GM23338 (cell line): Measurements from ENCODE around the gene KRTAP12-2. TPM values are rescaled to one million over a fixed set of nuclear protein-coding genes. Genes with fewer than 3 reads are reported as not detected.

Source experiments
- CREB1 ChIP-seq: fragments of 250-450 bp; sonication (Bioruptor Pico); IDR thresholded peaks from 2 replicates; pipeline ENCODE4 v1.5.0; 2020; ENCODE audit warnings: low read depth, mild to moderate bottlenecking, moderate library complexity
- EZH2 ChIP-seq: fragments of 200-600 bp; sonication (generic); IDR thresholded peaks from one replicate; pipeline ENCODE4 v1.8.0; 2017; ENCODE audit warnings: antibody characterized with exemption, mild to moderate bottlenecking, low read depth; ENCODE audit not compliant: unreplicated experiment
- EZH2phosphoT487 ChIP-seq: fragments of 200-600 bp; sonication (generic); IDR thresholded peaks from one replicate; pipeline ENCODE4 v1.8.1; 2018; ENCODE audit warnings: antibody characterized with exemption; ENCODE audit not compliant: unreplicated experiment
- NANOG ChIP-seq: IDR thresholded peaks from 2 replicates; pipeline ENCODE4 v1.6.1; 2016; ENCODE audit warnings: antibody characterized with exemption, borderline replicate concordance
- STAT1 ChIP-seq: IDR thresholded peaks from one replicate; pipeline ENCODE4 v1.6.1; 2016; ENCODE audit warnings: antibody characterized with exemption; ENCODE audit not compliant: unreplicated experiment
- ZNF331 ChIP-seq: fragments of 250-450 bp; sonication (Bioruptor Pico); IDR thresholded peaks from 2 replicates; pipeline ENCODE4 v1.5.0; 2020; ENCODE audit warnings: low read depth, mild to moderate bottlenecking, moderate library complexity
- polyA plus RNA-seq: library from polyadenylated mRNA; unstranded; fragments of >200 nt; fragmentation: Nextera tagmentation; extraction: Ambion mirVana; gene quantifications from 2 replicates; pipeline ENCODE4 v1.2.1, GENCODE V29; 2016
- total RNA-seq: library from RNA; depleted of rRNA; stranded (reverse); fragments of >200 nt; shearing (Covaris generic); gene quantifications from 2 replicates; pipeline ENCODE4 v1.2.3, GENCODE V29; 2014
- TF ChIP-seq, protein P1 (sequence below): fragments of 250-450 bp; sonication (Bioruptor Pico); IDR thresholded peaks from 2 replicates; pipeline ENCODE4 v1.5.0; 2020; ENCODE audit warnings: mild to moderate bottlenecking, moderate library complexity
- TF ChIP-seq, protein P2 (sequence below): IDR thresholded peaks from one replicate; pipeline ENCODE4 v1.6.1; 2018; ENCODE audit warnings: antibody characterized with exemption; ENCODE audit not compliant: unreplicated experiment
- TF ChIP-seq, protein P3 (sequence below): IDR thresholded peaks from 2 replicates; pipeline ENCODE4 v1.6.1; 2016; ENCODE audit warnings: antibody characterized with exemption

Gene KRTAP12-2
- total and polyA plus RNA-seq, 2 experiments from 2014 or later: not detected

DNA sequence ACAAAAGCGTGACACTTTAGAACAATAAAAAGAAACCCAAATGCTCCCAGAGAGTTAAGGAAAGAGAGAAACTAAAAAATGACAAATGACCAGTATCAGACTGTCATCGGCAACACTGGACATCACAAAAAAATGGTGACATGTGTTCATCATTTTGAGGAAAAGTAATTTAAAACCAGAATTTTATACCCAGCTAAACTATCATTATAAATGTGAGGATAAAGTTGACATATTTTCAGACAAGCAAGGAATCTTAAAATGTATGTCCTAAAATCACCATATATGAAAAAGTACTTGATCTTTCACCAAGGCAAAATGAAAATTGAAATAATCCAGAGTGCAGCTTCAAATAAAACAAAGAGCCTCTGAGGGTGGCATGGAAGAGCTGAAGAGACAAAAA is 21.8 kb downstream of the KRTAP12-2 start (continued):
- TF ChIP-seq, protein P1, sequence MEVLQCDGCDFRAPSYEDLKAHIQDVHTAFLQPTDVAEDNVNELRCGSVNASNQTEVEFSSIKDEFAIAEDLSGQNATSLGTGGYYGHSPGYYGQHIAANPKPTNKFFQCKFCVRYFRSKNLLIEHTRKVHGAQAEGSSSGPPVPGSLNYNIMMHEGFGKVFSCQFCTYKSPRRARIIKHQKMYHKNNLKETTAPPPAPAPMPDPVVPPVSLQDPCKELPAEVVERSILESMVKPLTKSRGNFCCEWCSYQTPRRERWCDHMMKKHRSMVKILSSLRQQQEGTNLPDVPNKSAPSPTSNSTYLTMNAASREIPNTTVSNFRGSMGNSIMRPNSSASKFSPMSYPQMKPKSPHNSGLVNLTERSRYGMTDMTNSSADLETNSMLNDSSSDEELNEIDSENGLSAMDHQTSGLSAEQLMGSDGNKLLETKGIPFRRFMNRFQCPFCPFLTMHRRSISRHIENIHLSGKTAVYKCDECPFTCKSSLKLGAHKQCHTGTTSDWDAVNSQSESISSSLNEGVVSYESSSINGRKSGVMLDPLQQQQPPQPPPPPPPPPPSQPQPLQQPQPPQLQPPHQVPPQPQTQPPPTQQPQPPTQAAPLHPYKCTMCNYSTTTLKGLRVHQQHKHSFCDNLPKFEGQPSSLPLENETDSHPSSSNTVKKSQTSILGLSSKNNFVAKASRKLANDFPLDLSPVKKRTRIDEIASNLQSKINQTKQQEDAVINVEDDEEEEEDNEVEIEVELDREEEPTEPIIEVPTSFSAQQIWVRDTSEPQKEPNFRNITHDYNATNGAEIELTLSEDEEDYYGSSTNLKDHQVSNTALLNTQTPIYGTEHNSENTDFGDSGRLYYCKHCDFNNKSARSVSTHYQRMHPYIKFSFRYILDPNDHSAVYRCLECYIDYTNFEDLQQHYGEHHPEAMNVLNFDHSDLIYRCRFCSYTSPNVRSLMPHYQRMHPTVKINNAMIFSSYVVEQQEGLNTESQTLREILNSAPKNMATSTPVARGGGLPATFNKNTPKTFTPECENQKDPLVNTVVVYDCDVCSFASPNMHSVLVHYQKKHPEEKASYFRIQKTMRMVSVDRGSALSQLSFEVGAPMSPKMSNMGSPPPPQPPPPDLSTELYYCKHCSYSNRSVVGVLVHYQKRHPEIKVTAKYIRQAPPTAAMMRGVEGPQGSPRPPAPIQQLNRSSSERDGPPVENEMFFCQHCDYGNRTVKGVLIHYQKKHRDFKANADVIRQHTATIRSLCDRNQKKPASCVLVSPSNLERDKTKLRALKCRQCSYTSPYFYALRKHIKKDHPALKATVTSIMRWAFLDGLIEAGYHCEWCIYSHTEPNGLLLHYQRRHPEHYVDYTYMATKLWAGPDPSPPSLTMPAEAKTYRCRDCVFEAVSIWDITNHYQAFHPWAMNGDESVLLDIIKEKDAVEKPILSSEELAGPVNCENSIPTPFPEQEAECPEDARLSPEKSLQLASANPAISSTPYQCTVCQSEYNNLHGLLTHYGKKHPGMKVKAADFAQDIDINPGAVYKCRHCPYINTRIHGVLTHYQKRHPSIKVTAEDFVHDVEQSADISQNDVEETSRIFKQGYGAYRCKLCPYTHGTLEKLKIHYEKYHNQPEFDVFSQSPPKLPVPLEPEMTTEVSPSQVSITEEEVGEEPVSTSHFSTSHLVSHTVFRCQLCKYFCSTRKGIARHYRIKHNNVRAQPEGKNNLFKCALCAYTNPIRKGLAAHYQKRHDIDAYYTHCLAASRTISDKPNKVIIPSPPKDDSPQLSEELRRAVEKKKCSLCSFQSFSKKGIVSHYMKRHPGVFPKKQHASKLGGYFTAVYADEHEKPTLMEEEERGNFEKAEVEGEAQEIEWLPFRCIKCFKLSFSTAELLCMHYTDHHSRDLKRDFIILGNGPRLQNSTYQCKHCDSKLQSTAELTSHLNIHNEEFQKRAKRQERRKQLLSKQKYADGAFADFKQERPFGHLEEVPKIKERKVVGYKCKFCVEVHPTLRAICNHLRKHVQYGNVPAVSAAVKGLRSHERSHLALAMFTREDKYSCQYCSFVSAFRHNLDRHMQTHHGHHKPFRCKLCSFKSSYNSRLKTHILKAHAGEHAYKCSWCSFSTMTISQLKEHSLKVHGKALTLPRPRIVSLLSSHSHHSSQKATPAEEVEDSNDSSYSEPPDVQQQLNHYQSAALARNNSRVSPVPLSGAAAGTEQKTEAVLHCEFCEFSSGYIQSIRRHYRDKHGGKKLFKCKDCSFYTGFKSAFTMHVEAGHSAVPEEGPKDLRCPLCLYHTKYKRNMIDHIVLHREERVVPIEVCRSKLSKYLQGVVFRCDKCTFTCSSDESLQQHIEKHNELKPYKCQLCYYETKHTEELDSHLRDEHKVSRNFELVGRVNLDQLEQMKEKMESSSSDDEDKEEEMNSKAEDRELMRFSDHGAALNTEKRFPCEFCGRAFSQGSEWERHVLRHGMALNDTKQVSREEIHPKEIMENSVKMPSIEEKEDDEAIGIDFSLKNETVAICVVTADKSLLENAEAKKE (CRISPR knock-in tag): no peak
- TF ChIP-seq, protein P2, sequence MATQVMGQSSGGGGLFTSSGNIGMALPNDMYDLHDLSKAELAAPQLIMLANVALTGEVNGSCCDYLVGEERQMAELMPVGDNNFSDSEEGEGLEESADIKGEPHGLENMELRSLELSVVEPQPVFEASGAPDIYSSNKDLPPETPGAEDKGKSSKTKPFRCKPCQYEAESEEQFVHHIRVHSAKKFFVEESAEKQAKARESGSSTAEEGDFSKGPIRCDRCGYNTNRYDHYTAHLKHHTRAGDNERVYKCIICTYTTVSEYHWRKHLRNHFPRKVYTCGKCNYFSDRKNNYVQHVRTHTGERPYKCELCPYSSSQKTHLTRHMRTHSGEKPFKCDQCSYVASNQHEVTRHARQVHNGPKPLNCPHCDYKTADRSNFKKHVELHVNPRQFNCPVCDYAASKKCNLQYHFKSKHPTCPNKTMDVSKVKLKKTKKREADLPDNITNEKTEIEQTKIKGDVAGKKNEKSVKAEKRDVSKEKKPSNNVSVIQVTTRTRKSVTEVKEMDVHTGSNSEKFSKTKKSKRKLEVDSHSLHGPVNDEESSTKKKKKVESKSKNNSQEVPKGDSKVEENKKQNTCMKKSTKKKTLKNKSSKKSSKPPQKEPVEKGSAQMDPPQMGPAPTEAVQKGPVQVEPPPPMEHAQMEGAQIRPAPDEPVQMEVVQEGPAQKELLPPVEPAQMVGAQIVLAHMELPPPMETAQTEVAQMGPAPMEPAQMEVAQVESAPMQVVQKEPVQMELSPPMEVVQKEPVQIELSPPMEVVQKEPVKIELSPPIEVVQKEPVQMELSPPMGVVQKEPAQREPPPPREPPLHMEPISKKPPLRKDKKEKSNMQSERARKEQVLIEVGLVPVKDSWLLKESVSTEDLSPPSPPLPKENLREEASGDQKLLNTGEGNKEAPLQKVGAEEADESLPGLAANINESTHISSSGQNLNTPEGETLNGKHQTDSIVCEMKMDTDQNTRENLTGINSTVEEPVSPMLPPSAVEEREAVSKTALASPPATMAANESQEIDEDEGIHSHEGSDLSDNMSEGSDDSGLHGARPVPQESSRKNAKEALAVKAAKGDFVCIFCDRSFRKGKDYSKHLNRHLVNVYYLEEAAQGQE: no peak
- no peak for TF ChIP-seq ZNF331
- no peak for TF ChIP-seq EZH2phosphoT487
- TF ChIP-seq NANOG: no peak
- no peak for TF ChIP-seq STAT1
- TF ChIP-seq, protein P3, sequence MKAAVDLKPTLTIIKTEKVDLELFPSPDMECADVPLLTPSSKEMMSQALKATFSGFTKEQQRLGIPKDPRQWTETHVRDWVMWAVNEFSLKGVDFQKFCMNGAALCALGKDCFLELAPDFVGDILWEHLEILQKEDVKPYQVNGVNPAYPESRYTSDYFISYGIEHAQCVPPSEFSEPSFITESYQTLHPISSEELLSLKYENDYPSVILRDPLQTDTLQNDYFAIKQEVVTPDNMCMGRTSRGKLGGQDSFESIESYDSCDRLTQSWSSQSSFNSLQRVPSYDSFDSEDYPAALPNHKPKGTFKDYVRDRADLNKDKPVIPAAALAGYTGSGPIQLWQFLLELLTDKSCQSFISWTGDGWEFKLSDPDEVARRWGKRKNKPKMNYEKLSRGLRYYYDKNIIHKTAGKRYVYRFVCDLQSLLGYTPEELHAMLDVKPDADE: no peak
- TF ChIP-seq CREB1 (CRISPR knock-in tag): no peak
- no peak for TF ChIP-seq EZH2
